HG02870 (cell line): Measurements from ENCODE around the gene PMEL.
"Not testable (repeated sequence)": the region's sequence is repeated elsewhere in the genome, so short reads cannot be mapped to it uniquely, and the experiment has no call there.

Experiments used
- ATAC-seq: cut with Tn5 transposase; IDR thresholded peaks from one replicate; pipeline ENCODE4 v1.9.1; 2021; ENCODE audit warnings: mild to moderate bottlenecking, moderate library complexity; ENCODE audit not compliant: unreplicated experiment

PMEL gene

DNA sequence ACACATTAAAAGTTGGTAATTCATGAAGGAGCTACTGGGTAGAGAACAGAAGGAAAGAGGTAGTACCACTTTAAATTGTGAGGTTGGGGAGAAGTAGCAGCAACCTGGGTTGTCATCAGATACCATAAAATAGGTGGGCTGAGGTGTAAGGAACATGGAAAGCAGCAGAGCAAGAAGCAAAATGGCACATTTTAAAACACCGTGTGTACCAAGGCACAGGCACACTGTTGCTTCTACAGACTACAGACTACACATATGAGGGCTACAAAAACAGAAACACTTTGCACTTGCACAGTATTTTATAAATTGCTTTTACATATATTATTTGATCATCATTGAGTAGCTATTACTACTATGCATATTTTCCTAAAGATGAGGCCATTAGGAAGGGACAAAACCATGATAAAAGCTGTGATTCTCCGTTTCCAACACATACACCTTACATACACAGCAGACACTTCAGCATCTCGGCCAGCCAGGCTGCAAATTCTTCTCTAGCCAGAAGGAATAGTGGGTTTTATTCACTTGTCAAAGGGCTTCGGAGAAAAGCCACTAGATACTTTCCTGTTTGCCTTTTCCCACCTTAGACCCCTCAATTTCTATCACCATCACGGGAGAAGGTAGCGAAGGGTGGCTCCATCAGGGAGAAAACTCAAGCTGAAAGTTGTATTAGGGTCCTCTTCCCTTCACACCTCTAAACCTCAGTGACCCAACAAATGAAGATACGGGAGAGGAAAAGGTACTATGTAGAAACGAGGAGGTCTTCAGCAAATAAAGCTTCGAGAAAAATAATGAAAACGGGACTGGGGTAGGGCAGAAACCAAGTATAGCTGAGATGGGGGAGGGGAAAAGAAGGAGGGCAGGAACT is 39.7 kb downstream of the PMEL start:
- no peak for ATAC-seq

DNA sequence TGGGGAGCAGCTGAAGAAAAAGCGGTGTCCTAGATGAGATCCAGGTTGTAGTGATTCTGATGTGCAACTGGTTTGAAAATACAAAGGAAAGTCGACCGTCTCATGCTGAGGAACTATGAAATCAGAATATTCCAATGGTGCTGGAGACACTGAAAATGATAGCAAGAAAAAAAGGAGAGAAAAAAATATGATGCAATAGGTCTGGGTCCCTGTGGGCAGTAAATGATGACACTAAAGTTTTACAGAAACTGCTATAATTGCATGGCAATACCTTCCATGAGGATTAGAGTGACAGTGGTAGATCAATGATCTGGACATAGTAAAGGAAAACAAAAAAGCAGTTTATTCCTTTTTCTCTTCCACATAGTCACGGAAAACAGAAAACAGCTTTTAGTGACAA is 40.5 kb downstream of the PMEL start:
- ATAC-seq = no peak

DNA sequence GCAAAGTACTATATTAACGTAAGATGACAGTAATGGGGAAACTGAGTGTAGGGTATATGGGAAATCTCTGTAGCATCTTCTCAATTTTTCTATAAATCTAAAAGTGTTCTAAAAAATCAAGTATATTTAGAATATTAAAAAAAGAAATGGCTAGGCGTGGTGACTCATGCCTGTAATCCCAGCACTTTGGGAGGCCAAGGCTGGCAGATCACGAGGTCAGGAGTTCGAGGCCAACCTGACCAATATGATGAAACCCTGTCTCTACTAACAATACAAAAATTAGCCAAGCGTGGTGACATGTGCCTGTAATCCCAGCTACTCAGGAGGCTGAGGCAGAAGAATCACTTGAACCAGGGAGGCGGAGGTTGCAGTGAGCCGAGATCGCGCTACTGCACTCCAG is 42.2 kb downstream of the PMEL start:
- ATAC-seq = not testable (repeated sequence)

DNA sequence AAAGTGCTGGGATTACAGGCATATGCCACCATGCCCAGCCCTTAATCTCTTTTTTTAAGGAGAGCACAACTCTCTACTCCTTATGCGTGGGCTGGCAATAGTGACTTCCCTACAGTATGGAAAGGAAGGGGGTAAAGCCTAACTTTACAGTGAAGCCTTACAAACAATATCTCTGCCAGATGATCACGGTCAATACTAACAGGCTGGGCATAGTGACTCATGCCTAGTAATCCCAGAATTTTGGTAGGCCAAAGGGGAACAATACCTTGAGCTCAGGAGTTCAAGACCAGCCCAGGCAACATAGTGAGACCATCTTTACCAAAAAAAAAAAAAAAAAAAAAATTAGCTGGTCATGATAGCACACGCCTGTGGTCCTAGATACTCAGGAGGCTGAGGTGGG is 43.7 kb downstream of the PMEL start:
- ATAC-seq = no peak

DNA sequence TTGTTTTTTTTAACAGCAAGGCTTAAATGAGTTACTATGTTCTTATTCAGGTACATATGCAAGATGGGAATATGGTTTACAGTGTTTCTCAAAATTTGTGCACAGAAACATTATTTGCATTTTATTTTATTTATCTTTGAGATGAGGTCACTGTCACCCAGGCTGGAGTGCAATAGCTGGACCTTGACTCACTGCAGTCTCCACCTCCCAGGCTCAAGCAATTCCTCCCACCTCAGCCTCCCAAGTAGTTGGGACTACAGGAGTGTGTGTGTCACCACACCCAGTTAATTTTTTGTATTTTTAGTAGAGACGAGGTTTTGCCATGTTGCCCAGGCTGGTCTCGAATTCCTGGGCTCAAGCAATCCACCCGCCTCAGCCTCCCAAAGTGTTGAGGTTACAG is 46.8 kb downstream of the PMEL start:
- not testable (repeated sequence) for ATAC-seq

DNA sequence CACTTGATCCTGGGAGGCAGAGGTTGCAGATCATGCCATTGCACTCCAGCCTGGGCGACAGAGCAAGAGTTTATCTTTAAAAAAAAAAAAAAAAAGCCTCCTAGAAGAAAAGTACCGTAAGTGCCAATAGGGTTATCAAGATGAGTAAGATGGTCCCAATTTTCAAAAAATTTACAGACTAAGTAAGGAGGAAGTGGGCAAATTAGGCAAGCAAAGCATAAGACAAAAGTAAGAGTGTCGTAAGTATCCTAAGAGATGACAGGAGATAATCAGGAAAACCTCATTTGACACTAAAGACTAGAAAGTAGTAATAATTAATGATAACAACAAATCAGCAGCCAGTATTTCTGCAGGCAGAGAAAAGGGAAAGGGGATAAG is 50.4 kb downstream of the PMEL start:
- ATAC-seq = no peak

DNA sequence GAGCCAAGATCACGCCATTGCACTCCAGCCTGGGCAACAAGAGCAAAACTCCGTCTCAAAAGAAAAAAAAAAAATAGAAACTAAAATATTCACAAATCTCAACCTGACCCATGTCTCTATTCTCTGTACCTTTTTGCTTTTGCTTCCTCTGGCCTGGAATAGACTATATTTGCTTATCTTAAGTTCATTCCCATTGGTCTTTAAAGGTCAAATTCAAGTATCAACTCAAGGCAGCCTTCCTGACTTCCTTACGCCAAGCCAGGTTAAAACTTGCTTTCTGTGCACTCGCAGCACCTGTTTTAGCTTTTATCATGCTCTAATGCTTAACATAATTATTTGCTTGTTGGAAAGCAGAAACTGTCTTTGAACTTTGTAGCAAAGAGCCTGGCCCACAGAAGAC is 52.9 kb downstream of the PMEL start:
- ATAC-seq = no peak

DNA sequence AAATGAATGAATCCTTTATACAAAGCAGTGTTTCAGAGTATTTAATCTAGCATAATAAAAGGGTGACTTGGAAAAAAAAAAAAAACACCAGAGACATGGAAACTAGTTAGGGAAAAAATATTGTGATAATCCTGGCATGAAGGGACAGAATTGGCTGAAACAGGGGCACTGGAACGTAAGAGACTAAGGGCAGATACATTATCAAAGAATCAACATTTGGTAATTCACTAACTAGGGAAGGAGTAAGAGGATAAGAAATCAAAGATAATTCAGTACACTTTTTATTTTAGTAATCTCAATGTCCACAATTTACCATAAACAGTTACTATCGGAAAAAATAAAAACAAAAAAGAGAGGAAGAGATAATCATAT is 56.3 kb downstream of the PMEL start:
- ATAC-seq = no peak

DNA sequence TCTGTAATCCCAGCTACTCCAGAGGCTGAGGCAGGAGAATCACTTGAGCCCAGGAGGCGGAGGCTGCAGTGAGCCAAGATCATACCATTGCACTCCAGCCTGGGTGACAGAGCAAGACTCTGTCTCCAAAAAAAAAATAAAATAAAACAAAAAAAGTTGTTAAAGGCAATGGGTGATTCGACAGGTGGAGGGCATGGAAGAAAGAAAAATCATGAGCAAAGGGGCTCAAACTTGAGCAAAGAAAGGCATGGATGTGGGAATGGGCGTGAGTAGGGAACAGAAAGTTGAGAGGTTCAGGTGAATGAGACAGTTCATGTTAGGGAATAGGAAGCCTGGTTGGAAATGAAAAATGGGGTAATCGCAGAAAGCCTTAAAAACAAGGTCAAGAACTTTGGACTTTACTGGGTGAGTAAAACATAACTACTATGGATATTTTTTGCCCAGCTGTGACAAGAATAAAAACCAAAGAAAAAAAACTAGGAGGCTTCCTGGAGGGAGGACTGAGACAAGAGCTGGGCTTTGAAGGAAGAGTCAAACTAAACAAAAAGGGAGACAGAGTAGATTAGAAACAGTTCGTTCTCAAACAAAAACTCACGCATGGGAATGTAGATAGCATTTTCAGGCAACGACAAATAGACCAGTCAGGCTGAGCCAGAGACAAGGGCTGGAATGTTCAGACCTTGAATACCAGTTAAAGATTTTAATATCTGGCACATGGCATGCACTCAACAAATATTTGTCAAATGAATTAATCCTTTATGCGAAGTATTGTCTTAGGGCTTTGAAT is 56.9 kb downstream of the PMEL start:
- ATAC-seq = no peak

DNA sequence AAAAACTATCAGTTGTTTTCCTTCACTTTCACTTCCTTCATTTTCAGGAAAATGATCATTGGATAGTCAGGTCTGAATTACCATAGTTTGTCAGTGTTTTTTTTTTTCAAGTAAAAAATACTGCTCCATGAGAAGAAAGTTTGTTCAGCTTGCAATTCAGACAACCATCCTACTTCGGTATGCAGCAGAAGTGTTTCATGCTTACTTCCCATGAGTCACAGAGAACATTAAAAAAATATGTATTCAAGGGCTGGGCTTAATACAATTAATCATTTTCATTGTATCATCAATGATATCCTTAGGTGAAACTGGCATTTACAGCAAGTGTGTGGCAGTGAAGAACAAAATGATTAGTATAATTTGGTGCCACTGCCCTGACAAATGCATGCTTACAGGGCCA is 59.8 kb downstream of the PMEL start:
- ATAC-seq = no peak
